ENCODE data around the gene SPECC1L.

SPECC1L gene

DNA sequence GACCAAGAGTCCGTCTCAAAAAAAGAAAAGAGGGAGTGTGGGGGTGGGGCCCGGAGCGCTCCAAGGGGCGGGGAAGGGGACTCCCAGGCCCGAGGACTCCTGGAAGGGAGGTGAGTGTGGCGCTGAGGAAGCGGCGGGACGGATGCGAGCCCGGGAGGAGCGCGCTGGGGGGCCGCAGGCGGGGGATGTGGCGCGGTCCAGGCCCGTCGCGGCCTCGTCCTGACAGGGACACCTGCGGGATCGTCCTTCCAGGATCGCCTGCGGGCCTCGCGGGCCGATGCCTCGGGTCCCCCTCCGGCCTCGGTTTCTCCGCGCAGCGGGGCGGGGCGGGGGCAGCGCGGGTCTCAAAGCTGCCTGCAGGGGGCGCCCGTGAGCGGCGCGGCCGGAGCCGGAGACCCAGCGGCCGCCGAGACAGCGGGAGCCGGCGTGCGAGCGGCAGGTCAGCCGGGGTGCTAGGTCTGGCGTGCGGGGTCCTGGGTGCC is 152.9 kb downstream of the SPECC1L start:
- no peak overlapping the region for H3K27ac Mint-ChIP-seq
- H3K36me3 Mint-ChIP-seq (ENCODE audit: low read depth): no peaks in the 10 kb centered on the region
- DNase-seq (ENCODE audit: low spot score): peak; percentile 70
- peaks cover 14% of the 10 kb centered on the region for H3K27me3 Mint-ChIP-seq (ENCODE audit: low read depth)
- H3K4me3 Mint-ChIP-seq: peak overlapping the region; percentile 52
- H3K9me3 Mint-ChIP-seq: no peaks in the 10 kb centered on the region
- H3K4me1 Mint-ChIP-seq (ENCODE audit: low read depth): peaks cover 31% of the 10 kb centered on the region

DNA sequence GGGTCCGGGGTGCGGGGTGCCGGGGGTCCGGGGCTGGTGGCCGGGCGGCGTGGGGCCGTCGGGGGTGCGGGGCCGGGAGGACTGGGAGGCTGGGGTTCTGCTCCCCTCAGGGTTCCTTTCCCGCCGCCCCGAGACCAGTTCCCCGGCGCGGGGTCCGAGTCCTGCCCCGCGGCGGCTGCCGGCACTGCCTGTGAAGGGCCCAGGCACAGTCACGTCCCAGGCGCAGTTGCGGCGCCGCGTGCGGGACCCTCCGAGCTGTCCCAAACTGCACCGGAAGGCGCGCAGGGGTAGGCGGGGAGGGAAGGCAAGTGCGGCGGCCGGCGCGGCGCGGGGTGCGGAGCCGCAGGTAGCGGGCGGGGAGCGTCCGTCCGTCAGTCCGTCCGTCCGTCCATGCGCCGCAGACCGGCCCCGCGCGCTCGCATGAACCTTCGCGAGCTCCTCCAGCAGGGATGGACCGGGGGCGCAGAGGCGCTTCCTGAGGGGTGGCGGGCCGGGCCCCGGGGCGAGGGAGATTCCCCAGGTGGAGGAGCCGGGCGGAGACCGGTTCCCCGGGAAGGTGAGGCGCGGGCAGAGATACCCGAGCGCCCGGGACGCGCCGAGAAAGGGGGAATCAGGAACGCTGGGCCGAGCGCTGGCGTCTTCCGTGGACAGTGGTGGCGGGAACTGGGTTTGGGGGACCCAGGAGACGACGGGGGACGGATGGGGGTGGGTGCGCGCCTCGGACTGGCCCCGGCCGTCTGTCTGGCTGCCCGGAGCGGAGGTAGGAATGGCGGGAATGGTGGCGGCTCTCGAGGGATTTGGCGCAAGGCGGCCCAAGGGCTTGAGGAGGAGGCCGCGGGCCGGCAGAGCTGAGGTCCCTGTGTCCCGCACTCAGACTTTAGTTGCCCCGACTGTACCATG is 153.6 kb downstream of the SPECC1L start:
- Mint-ChIP-seq H3K27me3 (ENCODE audit: low read depth) (peaks cover 14% of the 10 kb centered on the region), H3K9me3 (no peaks in the 10 kb centered on the region), H3K4me1 (ENCODE audit: low read depth) (peaks cover 37% of the 10 kb centered on the region), H3K27ac (no peak overlapping the region), H3K4me3 (peak overlapping the region; percentile 69), H3K36me3 (ENCODE audit: low read depth) (no peaks in the 10 kb centered on the region)
- DNase-seq (ENCODE audit: low spot score): no peak

DNA sequence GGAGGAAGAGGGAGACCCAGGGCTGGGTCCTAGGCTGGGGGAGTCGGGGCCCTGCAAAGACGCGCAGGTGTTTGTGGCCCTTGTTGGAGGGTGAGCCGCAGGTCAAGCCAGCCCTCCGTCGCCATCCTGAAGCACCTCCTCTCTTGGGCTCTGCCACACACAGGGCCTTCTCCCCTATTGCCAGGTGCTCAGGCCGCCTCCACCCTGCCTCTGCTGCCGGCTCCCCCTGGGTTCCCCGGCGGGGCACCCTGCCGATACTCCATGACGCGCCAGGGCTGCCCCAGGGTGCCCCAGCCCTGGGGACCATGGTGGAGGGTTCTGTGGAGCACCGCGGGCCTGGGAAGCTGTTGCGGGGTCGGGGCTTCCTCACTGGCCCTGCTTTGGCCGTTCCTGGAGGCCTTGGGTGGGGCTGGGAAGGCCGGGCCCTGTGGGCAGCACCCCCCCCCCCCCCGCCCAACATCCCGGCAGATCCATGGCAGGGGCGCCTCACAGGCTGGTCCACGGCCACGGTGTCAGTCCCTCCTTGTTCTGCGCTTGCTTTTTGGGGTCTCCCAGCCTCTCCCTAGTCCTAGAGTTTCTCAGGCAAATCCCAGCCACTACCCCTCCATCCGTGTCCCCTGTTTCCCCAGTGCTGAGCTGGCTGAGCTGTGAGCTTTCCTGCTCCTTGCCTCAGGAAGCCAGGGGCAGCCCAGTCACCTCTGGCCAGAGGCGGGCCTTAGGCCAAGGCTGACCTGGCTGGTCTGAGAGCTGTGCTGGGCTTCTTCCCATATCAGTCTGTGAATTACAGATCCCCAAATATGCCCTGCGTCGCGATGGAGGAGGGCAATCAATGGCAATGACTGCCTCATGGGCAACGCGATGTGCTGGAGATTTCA is 154.5 kb downstream of the SPECC1L start:
- no peak for DNase-seq (ENCODE audit: low spot score)
- Mint-ChIP-seq H3K4me3 (peak overlapping the region; percentile 73), H3K36me3 (ENCODE audit: low read depth) (no peaks in the 10 kb centered on the region), H3K4me1 (ENCODE audit: low read depth) (peaks cover 44% of the 10 kb centered on the region), H3K27ac (peak overlapping the region; percentile 6), H3K9me3 (no peaks in the 10 kb centered on the region), H3K27me3 (ENCODE audit: low read depth) (peaks cover 14% of the 10 kb centered on the region)

DNA sequence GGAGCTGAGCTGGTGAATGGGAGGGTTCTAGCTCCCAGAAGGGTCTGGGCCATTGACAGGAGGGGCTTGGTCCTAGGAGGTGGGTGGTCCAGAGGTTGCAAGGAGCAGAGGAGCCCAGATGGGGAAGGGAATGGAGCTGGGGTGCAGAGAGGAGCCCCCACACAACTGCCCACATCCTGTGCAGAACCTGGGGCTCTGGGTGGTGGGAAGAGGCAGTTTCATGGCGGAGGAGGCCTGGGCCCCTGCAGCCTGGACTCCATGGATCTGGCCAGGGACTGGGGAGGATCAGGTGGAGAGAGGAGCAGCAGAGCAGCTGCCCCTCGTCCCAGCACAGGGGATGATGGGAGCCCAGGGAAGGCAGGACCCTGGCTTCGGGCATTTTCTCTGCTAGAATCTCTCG is 155.8 kb downstream of the SPECC1L start:
- Mint-ChIP-seq H3K36me3 (ENCODE audit: low read depth) (peaks cover 3% of the 10 kb centered on the region), H3K4me3 (peak overlapping the region; percentile 73), H3K9me3 (no peaks in the 10 kb centered on the region), H3K4me1 (ENCODE audit: low read depth) (peaks cover 47% of the 10 kb centered on the region), H3K27me3 (ENCODE audit: low read depth) (peaks cover 14% of the 10 kb centered on the region), H3K27ac (peak overlapping the region; percentile 80)
- no peak for DNase-seq (ENCODE audit: low spot score)

DNA sequence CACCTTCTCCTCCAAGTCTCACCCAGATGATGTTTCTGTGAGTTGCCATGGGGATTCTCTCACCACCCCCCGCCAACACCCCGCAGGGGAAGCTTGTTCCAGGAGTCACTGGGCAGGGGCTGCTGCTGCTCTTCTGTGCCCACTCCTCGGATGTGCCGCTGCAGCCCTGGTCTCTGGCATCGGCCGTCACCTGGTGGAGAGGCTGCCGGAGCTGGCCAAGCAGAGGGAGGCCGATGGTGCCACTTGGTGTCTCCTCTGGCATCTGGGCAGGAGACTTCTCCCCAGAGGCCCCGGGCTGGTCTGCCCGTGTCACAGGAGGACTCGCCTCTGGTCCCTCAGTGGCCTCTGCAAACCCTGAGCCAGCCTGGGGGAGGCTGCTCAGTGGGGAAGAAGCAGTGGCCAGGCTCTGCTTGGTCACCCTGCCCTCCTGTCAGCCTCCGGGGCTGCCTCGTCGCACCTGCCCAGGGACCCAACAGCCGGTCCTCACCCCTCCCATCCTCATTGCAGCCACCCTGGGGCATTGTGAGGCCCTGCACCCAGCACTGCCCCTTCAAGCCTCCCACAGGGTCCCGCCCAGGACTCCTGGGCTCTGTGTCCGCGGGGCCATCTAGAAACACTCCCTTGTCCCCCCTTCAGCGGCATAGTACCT is 156.3 kb downstream of the SPECC1L start:
- Mint-ChIP-seq H3K27me3 (ENCODE audit: low read depth) (peaks cover 14% of the 10 kb centered on the region), H3K4me3 (peak overlapping the region; percentile 82), H3K27ac (peak overlapping the region; percentile 91), H3K36me3 (ENCODE audit: low read depth) (peaks cover 4% of the 10 kb centered on the region), H3K4me1 (ENCODE audit: low read depth) (peaks cover 51% of the 10 kb centered on the region), H3K9me3 (no peaks in the 10 kb centered on the region)
- DNase-seq (ENCODE audit: low spot score): no peak

DNA sequence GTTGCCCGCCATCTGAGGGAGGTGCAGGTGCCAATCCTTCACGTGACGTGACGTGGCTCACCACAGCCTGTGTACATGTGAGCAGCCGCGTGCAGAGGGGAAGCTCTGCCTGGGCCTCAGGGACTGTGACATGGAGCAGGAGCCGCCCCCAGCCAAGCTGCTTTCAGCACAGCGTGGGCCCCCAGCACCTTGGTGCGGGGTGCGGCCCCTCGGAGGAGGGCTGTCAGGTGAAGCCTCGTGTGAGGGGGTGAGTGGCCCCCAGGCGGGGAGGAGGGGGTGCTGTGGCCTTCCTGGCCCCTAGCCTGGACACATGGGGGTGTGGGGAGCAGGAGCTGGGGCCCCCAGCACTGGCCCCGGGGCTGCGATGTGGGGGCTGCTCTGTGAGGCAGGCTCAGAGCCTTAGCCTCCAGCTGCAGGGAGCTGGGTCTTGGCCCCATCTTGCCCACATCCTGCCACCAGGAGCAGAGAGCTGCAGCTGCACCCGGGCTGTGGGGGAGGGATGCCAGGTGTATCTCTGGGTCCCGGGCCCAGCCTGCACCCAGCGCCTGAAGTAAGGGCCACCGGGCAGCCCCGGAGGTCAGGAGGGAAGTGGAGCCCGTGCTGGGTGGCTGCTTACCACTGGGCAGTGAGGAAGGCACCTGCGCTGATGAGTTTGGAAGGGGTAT is 157.0 kb downstream of the SPECC1L start, which contains the start of gene ADORA2A:
Gene ADORA2A (plus strand): TSS at position 100 of the 665 bp plus-strand sequence. CDS start 5,806 bp downstream, outside the sequence.
- Mint-ChIP-seq H3K4me3 (peak within 1 kb of the TSS; percentile 82), H3K27me3 (ENCODE audit: low read depth) (peaks cover 7% of the 10 kb centered on the region), H3K4me1 (ENCODE audit: low read depth) (peaks cover 55% of the 10 kb centered on the region), H3K27ac (peak within 1 kb of the TSS; percentile 91), H3K9me3 (no peaks in the 10 kb centered on the region), H3K36me3 (ENCODE audit: low read depth) (peaks cover 4% of the 10 kb centered on the region)
- DNase-seq (ENCODE audit: low spot score): peak; percentile 65

DNA sequence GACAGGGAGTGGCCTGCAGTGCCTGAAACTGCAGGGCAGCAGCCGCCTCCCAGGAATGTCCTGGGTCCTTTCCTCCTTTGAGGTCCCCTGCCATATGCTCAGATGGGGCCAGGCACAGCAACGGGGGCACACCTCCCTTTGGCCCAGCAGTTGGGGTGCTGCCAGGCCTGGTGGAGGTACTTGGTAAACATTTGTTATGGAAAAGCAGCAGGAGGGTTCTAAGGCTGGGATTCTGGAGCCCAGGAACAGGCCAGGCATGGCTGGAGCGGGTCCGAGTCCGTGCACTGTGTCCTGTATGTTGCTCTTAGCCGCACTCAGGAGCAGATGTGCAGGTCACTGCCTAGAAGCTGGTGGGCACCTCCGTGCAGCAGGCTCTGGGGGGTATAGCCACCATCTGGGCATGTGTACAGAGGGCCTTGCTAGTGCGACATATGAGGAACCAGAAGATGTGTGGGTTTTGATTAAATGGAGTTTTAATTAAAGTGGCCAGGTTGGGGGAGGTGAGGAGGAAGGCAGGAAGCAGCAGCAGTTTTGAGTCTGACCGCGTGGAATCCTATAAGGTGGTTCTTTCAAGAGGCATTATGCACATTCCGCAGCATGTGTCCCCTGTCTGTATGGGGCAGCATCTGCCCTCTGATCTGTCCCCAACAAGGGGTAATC is 158.2 kb downstream of the SPECC1L start:
- H3K9me3 Mint-ChIP-seq: no peaks in the 10 kb centered on the region
- peak overlapping the region; percentile 82 for H3K4me3 Mint-ChIP-seq
- peaks cover 61% of the 10 kb centered on the region for H3K4me1 Mint-ChIP-seq (ENCODE audit: low read depth)
- H3K27me3 Mint-ChIP-seq (ENCODE audit: low read depth): peaks cover 6% of the 10 kb centered on the region
- H3K36me3 Mint-ChIP-seq (ENCODE audit: low read depth): peaks cover 5% of the 10 kb centered on the region
- peak overlapping the region; percentile 91 for H3K27ac Mint-ChIP-seq
- DNase-seq (ENCODE audit: low spot score): no peak

DNA sequence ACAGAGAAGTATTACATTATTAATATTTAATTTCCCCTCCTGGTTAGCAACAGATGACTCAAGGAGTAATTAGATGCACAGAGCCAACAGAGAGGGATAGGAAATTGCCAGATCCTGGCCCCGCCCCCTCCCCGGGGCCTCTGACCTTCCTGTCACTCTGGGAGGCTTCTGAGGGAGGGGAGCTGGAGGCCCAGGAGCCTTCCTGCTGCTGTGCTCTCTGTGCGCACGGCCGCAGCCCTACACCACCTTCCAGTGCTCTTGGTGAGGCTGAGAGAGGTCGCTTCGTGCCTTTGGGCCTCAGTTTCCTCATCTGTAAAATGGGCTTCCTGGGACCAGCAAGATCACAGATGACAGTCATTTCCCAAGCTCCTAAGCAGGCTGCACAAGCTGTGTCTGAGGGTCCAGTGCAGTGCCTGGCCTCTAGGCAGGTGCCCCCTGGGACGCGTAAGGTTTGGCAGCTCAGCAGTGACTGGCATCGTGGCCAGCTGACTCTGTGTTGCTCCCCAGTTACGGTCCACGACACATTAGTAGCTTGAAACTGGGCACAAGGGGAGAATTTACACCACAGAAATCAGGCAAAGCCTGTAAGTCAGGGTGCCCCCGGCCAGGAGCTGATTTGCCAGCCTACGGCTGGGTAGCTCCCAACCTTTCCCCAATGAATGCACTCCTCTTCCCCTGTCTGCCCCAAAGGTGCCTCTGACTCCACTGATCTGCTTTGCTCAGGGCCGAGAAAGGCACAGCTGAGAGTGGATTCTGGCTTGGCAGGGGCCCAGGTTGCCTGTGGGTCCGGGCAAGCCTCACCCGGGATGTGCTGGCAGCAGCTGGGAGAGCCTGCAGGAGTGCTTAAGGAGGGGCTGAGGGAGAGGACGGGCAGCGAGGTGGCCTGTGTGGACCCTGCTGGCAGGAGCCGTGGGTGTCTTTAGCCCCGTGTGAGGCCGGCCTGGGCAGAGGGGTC is 159.1 kb downstream of the SPECC1L start:
- peak overlapping the region; percentile 91 for H3K27ac Mint-ChIP-seq
- no peaks in the 10 kb centered on the region for H3K9me3 Mint-ChIP-seq
- peak; percentile 71 for DNase-seq (ENCODE audit: low spot score)
- H3K36me3 Mint-ChIP-seq (ENCODE audit: low read depth): peaks cover 10% of the 10 kb centered on the region
- peaks cover 6% of the 10 kb centered on the region for H3K27me3 Mint-ChIP-seq (ENCODE audit: low read depth)
- H3K4me3 Mint-ChIP-seq: peak overlapping the region; percentile 82
- peaks cover 69% of the 10 kb centered on the region for H3K4me1 Mint-ChIP-seq (ENCODE audit: low read depth)

DNA sequence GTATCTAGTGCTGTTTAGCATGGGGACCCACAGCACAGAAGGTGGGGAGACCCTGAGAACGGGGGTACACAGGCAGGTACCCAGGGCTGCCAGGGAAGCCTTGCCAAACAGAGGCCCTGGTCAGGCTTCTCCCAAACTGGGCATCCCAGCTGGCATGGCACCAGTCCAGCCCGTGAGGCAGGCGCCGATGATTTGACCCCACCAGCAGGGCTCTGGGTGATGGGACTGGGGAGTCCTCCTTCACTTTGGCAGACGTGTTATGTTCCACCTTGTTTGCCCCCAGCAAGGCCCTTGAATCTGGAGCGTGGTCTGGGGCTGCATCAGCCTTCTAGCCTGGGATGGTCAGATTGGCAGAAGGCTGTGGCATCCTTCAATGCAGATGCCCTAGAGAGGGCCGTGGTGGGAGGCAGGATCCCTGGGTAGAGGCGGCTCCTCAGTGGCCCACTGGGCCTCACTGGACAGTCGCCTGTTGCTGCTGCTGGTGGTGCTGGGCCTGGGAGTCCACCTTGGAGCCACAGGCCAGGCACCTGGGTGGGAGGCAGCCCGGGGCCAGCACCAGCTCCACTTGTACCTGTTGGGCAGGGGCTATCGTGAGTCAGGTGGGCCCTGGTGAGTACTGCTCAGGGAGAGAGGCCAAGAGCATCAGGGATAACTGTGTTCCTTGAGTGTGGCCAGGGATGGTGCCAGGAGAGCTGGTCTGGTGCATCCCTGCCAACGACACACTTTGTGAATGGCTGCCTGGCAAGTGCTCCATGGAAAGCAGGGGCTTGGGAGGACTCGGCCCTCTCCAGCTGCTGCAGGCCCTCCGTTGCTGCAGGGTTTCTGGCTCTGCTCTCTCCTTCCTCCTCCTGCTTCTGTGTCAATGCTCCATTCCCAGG is 160.0 kb downstream of the SPECC1L start:
- H3K27me3 Mint-ChIP-seq (ENCODE audit: low read depth): peaks cover 2% of the 10 kb centered on the region
- H3K36me3 Mint-ChIP-seq (ENCODE audit: low read depth): peaks cover 12% of the 10 kb centered on the region
- H3K27ac Mint-ChIP-seq: peak overlapping the region; percentile 45
- H3K4me3 Mint-ChIP-seq: no peak overlapping the region
- H3K4me1 Mint-ChIP-seq (ENCODE audit: low read depth): peaks cover 73% of the 10 kb centered on the region
- no peak for DNase-seq (ENCODE audit: low spot score)
- no peaks in the 10 kb centered on the region for H3K9me3 Mint-ChIP-seq

DNA sequence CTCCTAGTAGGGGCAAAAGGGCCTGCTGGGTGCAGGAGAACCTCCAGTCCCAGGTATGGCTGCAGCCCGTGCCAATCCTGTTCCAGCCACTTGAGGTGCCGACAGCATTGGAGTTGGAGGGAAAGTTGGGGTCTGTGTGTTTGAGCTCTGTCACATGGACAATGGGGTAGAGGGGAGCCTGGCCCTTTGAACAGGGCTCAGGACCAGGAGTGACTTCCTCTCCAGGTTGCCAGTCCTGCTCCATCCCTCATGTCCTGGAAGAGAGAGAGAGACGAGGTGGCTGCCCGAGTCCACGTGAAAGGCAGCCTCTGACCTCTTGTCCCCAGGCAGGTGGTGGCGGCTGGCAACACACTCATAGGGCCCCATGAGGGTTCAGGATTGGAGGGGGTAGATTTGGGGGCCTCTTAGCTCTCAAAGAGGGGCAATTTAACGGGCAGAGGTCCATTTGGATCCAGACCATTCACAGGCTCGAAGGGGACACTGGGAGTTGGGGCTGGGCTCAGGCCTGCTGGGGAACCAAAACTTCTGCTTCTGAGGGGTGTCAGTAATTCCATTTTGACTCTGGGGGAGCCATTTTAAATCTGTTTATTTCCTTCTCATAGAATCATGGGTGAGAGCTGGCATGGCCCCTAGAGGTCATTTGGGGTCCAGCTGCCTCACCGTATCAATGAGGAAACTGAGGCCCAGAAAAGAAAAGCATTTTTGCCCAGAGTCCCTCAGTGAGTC is 160.8 kb downstream of the SPECC1L start:
- Mint-ChIP-seq H3K4me1 (ENCODE audit: low read depth) (peaks cover 70% of the 10 kb centered on the region), H3K27me3 (ENCODE audit: low read depth) (no peaks in the 10 kb centered on the region), H3K4me3 (no peak overlapping the region), H3K36me3 (ENCODE audit: low read depth) (peaks cover 13% of the 10 kb centered on the region), H3K9me3 (no peaks in the 10 kb centered on the region), H3K27ac (peak overlapping the region; percentile 18)
- DNase-seq (ENCODE audit: low spot score): no peak

Data from T-helper 2 cell treated with Interferon-gamma antibody and Interleukin-4, amounts not matched to agents 5 μg/mL and 100 μg/mL, for 36 hours (primary cell).